Mesenchymal stem cell (in vitro differentiated cells and primary cell): ENCODE data around the gene STOML1.

Source experiments
- DNase-seq: peaks from one replicate; pipeline ENCODE4 v3.0.0-alpha.2; 2013
- H2AFZ ChIP-seq: one replicate; pipeline ENCODE4 v1.6.1; 2013; ENCODE audit warnings: low read depth, mild to moderate bottlenecking, control low read depth, inconsistent platforms, low read length, moderate library complexity
- H2AK5ac ChIP-seq: 2 replicates; pipeline ENCODE4 v1.6.1; 2013; ENCODE audit warnings: low read length, moderate library complexity, mild to moderate bottlenecking, inconsistent platforms; ENCODE audit not compliant: severe bottlenecking
- H2BK120ac ChIP-seq: one replicate; pipeline ENCODE4 v1.6.1; 2013; ENCODE audit warnings: low read depth, mild to moderate bottlenecking, inconsistent platforms, low read length, moderate library complexity
- H2BK12ac ChIP-seq, 2 experiments: one replicate each; pipeline ENCODE4 v1.6.1; 2013; ENCODE audit warnings: inconsistent platforms in 2 of 2, low read length in 2 of 2, mild to moderate bottlenecking in 2 of 2, moderate library complexity in 2 of 2, control low read depth in 1 of 2
- H2BK15ac ChIP-seq: one replicate; pipeline ENCODE4 v1.6.1; 2013; ENCODE audit warnings: mild to moderate bottlenecking, low read depth, inconsistent platforms; ENCODE audit not compliant: poor library complexity, severe bottlenecking
- H2BK5ac ChIP-seq: 2 replicates; pipeline ENCODE4 v1.6.1; 2013; ENCODE audit warnings: low read depth, mild to moderate bottlenecking, low read length, control low read depth, inconsistent platforms; ENCODE audit not compliant: poor library complexity, severe bottlenecking
- H3K14ac ChIP-seq, 2 experiments: one replicate each; pipeline ENCODE4 v1.6.1; 2013; ENCODE audit warnings: inconsistent platforms in 2 of 2, low read length in 2 of 2, control low read depth in 1 of 2, mild to moderate bottlenecking in 1 of 2, moderate library complexity in 1 of 2
- H3K18ac ChIP-seq, 2 experiments: one replicate each; pipeline ENCODE4 v1.6.1; 2013; ENCODE audit warnings: inconsistent platforms in 2 of 2, low read length in 2 of 2, control low read depth in 1 of 2, low read depth in 1 of 2, mild to moderate bottlenecking in 1 of 2
- H3K23ac ChIP-seq, 2 experiments: one replicate each; pipeline ENCODE4 v1.6.1; 2013; ENCODE audit warnings: inconsistent platforms in 2 of 2, low read length in 2 of 2, mild to moderate bottlenecking in 2 of 2, moderate library complexity in 2 of 2, control low read depth in 1 of 2
- H3K27ac ChIP-seq: 2 replicates; pipeline ENCODE4 v1.5.1; 2013; ENCODE audit warnings: mild to moderate bottlenecking, moderate library complexity, low read length, control low read depth, inconsistent platforms; ENCODE audit not compliant: poor library complexity, severe bottlenecking
- H3K27me3 ChIP-seq, 2 experiments: 2 replicates each; pipeline versions ENCODE4 v1.6.1 to v1.7.0; 2013; ENCODE audit warnings: low read length in 2 of 2, mild to moderate bottlenecking in 2 of 2, moderate library complexity in 2 of 2, control low read depth in 1 of 2, inconsistent platforms in 1 of 2; ENCODE audit not compliant: control insufficient read depth in 1 of 2, insufficient read depth in 1 of 2
- H3K36me3 ChIP-seq, 2 experiments: 2 replicates each; pipeline versions ENCODE4 v1.6.1 to v1.7.0; 2013; ENCODE audit warnings: low read length in 2 of 2, control low read depth in 1 of 2, inconsistent platforms in 1 of 2, low read depth in 1 of 2, mild to moderate bottlenecking in 1 of 2; ENCODE audit not compliant: insufficient read depth in 2 of 2, control insufficient read depth in 1 of 2
- H3K4ac ChIP-seq, 2 experiments: one replicate each; pipeline ENCODE4 v1.6.1; 2013; ENCODE audit warnings: inconsistent platforms in 2 of 2, low read length in 2 of 2, mild to moderate bottlenecking in 2 of 2, moderate library complexity in 2 of 2, control low read depth in 1 of 2, low read depth in 1 of 2
- H3K4me1 ChIP-seq: 2 replicates; pipeline ENCODE4 v1.6.1; 2013; ENCODE audit warnings: low read depth, low read length, control low read depth; ENCODE audit not compliant: control insufficient read depth, insufficient read depth
- H3K4me2 ChIP-seq: 2 replicates; pipeline ENCODE4 v1.6.1; 2013; ENCODE audit warnings: low read length, mild to moderate bottlenecking, inconsistent platforms; ENCODE audit not compliant: poor library complexity, severe bottlenecking
- H3K4me3 ChIP-seq, 2 experiments: 2 replicates each; pipeline versions ENCODE4 v1.5.1 to v1.7.0; 2013; ENCODE audit warnings: low read length in 2 of 2, mild to moderate bottlenecking in 2 of 2, control low read depth in 1 of 2, low read depth in 1 of 2; ENCODE audit not compliant: insufficient read depth in 1 of 2
- H3K79me1 ChIP-seq: replicated peaks from 2 replicates; pipeline ENCODE4 v1.6.1; 2013; ENCODE audit warnings: mild to moderate bottlenecking, control low read depth, low read length, inconsistent platforms; ENCODE audit not compliant: poor library complexity, severe bottlenecking
- H3K9ac ChIP-seq: 2 replicates; pipeline ENCODE4 v1.7.0; 2013; ENCODE audit warnings: mild to moderate bottlenecking, low read length, moderate library complexity
- H3K9me3 ChIP-seq: 2 replicates; pipeline ENCODE4 v1.7.0; 2013; ENCODE audit warnings: mild to moderate bottlenecking, low read length; ENCODE audit not compliant: control insufficient read depth
- H4K8ac ChIP-seq: one replicate; pipeline ENCODE4 v1.6.1; 2013; ENCODE audit warnings: inconsistent platforms, mild to moderate bottlenecking, low read length, moderate library complexity
- H4K91ac ChIP-seq: one replicate; pipeline ENCODE4 v1.6.1; 2013; ENCODE audit warnings: mild to moderate bottlenecking, low read length, inconsistent platforms
- WGBS: methylation state at CpG from one replicate; pipeline ENCODE4 v1.1.7; 2013; ENCODE audit warnings: mixed read lengths; 5-methylcytosine and 5-hydroxymethylcytosine counted together

Gene STOML1

DNA sequence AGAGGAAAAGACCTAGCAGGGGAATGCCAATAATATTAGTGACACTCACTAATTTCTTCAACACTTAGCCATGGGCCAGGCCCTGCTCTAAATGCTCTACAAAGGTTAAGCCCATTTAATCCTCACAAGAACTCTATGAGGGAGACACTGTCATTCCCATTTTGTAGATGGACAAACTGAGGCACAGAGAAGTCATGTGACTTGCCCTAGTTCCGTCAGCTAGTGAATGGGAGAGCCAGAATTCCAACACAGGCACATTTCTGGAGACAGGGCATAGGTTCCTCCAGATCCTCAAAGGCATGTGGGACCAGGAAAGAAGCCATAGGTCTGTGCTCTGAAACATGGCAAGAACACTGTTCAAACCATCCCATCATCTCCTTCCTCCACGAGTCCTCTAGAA is 34.3 kb downstream of the STOML1 start:
- Histone ChIP-seq H2AFZ (no peak overlapping the region), H3K4me2 (no peak overlapping the region), H2BK12ac (peak overlapping the region in 1 of 2 experiments; percentile 85), H3K18ac (no peak overlapping the region), H3K4me1 (peaks cover 32% of the 10 kb centered on the region), H4K8ac (no peak overlapping the region), H3K4ac (no peak overlapping the region), H3K14ac (no peak overlapping the region), H3K9me3 (no peaks in the 10 kb centered on the region), H2BK5ac (no peak overlapping the region), H2BK15ac (no peak overlapping the region), H3K9ac (no peak overlapping the region), H3K27ac (no peak overlapping the region), H3K79me1 (peaks cover 1% of the 10 kb centered on the region), H2AK5ac (no peak overlapping the region), H3K4me3 (no peak overlapping the region), H3K27me3 (no peaks in the 10 kb centered on the region), H3K36me3 (peaks cover 9 to 11% of the 10 kb centered on the region in 2 experiments), H4K91ac (no peak overlapping the region), H2BK120ac (no peak overlapping the region), H3K23ac (no peak overlapping the region)
- DNase-seq = no peak
- WGBS = 80% methylated on average over 2 of the region's 2 CpGs

DNA sequence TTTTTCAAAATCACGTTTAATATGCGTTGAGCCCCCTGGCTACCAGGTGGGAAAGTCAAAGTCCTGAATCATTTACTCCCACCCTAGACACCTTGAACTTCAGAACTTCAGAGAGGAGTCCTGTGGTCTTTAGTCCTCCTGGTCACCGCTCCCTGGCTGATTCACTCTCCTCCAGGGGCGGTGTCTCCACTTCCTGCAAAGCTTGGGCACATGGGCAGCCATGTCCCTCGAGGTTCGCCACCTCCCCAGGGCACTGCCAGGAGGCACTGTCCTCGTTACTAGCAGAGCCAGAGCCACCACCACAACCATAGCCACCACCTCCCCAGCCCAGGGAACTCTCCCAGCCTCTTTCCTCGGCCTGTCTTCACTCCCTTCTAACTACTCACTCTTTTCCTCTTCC is 34.8 kb downstream of the STOML1 start:
- 92% methylated on average over 8 of the region's 8 CpGs for WGBS

DNA sequence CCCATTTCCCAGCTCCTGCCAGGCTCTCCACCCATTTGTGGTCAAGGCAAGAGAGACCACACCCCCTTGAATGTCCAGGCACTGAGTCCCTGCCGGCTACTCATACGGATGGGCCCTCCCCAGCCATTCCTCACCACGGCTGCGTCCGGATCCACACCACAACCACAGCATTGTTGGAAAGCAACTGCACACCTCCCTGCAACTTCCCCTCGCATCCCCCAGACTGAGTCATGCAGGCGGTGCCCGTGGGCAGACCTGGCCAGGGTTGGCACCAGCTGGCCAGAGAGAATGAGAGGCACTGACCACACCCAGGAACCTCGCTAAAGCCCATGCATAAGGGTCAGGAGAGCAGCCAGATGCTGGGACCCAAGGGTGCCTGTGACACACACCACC is 35.4 kb downstream of the STOML1 start:
- H3K4me1 ChIP-seq = peaks cover 41% of the 10 kb centered on the region
- WGBS = 39% methylated on average over 9 of the region's 9 CpGs
- H3K23ac ChIP-seq = no peak overlapping the region

More for the DNA sequence above, 34.8 kb downstream of the STOML1 start:
- Histone ChIP-seq H4K91ac (peak overlapping the region; percentile 25), H2BK5ac (no peak overlapping the region), H3K36me3 (peaks cover 14 to 16% of the 10 kb centered on the region in 2 experiments), H3K27ac (no peak overlapping the region), H3K9me3 (no peaks in the 10 kb centered on the region), H3K27me3 (no peaks in the 10 kb centered on the region), H3K9ac (peak overlapping the region; percentile 9), H2AFZ (no peak overlapping the region), H3K4ac (no peak overlapping the region), H4K8ac (peak overlapping the region; percentile 10), H2BK12ac (peak overlapping the region; percentile 85 to 98), H3K79me1 (peaks cover 4% of the 10 kb centered on the region), H3K4me3 (no peak overlapping the region), H2BK15ac (peak overlapping the region; percentile 98), H2AK5ac (peak overlapping the region; percentile 63), H3K14ac (no peak overlapping the region), H2BK120ac (peak overlapping the region; percentile 54), H3K18ac (peak overlapping the region; percentile 67 to 69), H3K4me2 (no peak overlapping the region), H3K4me1 (peaks cover 37% of the 10 kb centered on the region), H3K23ac (no peak overlapping the region)
- DNase-seq = no peak

DNA sequence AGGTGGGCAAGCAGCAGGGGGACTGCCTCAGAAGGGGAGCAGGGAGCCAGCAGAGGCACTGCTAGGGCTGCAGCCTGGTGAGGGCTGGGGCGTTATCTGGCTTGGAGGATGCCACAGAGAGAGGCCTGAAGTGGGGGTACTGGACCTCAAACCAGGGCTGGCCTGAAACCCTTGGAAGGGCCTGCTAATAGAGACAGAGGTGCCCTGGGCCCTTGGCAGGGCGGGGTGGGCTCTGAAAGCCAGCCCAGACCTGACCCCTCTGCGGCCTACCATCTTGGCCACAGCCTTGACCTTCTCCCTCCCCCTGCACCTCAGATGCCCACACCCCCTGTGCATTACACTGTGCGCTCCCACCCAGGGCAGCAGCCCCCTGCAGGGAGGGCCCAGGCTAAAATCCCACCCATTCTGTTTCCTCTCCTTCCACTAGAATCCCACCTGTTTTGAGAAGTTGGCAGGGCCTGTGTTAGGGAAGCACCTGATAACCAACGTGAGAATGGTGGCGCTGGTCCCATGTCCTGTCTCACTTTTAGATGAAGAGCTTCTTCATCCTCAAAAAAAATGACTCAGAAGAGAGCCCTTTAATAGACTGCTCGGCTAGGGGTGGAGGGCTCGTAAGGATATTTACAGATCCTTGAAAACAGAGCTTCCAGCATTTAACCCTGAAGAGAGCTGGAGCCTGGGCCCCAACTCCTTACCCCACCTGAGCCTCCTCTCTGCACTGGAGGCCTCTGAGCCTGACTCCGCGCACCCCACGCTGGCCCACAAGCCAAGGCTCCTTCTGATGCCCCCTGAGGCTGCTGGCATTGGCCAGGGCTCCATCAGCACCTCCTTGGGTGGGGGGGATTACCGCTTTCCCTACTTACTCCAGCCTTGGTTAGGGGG is 36.0 kb downstream of the STOML1 start:
- Histone ChIP-seq H3K14ac (peak overlapping the region in 1 of 2 experiments; percentile 85), H3K4me2 (no peak overlapping the region), H3K4me1 (peaks cover 45% of the 10 kb centered on the region), H2BK12ac (peak overlapping the region; percentile 11 to 90), H3K79me1 (peaks cover 4% of the 10 kb centered on the region), H2BK15ac (peak overlapping the region; percentile 46), H2AK5ac (peak overlapping the region; percentile 53), H3K4me3 (no peak overlapping the region), H2BK120ac (no peak overlapping the region), H3K27ac (peak overlapping the region; percentile 35), H3K18ac (peak overlapping the region; percentile 67 to 77), H4K8ac (peak overlapping the region; percentile 76), H3K27me3 (no peaks in the 10 kb centered on the region), H2AFZ (no peak overlapping the region), H3K4ac (peak overlapping the region; percentile 30 to 73), H3K36me3 (peaks cover 20 to 24% of the 10 kb centered on the region in 2 experiments), H3K9ac (peak overlapping the region; percentile 60), H3K23ac (no peak overlapping the region), H4K91ac (peak overlapping the region; percentile 75), H3K9me3 (no peaks in the 10 kb centered on the region), H2BK5ac (no peak overlapping the region)
- no peak for DNase-seq
- WGBS = 81% methylated on average over 12 of the region's 12 CpGs

More for the DNA sequence above, 35.4 kb downstream of the STOML1 start:
- peak; percentile 78 for DNase-seq
- Histone ChIP-seq H4K91ac (no peak overlapping the region), H2BK120ac (no peak overlapping the region), H2BK12ac (peak overlapping the region in 1 of 2 experiments; percentile 83), H2AK5ac (no peak overlapping the region), H3K79me1 (peaks cover 4% of the 10 kb centered on the region), H3K36me3 (peaks cover 20 to 21% of the 10 kb centered on the region in 2 experiments), H3K27me3 (no peaks in the 10 kb centered on the region), H2AFZ (no peak overlapping the region), H3K4me3 (no peak overlapping the region), H3K4ac (no peak overlapping the region), H3K27ac (peak overlapping the region; percentile 15), H3K9ac (peak overlapping the region; percentile 60), H3K14ac (peak overlapping the region in 1 of 2 experiments; percentile 38), H2BK15ac (peak overlapping the region; percentile 2), H3K4me2 (no peak overlapping the region), H4K8ac (peak overlapping the region; percentile 2), H2BK5ac (no peak overlapping the region), H3K9me3 (no peaks in the 10 kb centered on the region), H3K18ac (peak overlapping the region; percentile 1 to 71)
